ENCODE results near the gene IRF2.

IRF2 gene

DNA sequence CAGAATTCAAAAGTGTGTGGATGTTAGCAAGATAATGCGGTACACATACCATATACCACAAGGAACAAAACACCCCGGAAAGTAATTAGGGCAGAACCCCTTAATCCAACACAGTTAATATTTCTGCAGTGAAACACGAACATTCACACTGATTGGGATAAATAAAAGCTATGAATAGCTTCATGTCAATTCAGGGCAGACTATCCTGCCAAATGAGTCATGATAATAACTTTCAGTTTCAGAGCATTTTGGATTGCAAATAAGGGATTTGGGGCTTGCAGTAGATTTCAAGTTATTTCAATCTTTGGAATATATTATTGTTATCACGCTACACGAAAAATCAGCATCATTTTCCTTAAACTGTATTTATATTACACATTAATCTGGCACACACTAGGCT, 24.3 kb downstream of the IRF2 start:
- no peak for DNase-seq

DNA sequence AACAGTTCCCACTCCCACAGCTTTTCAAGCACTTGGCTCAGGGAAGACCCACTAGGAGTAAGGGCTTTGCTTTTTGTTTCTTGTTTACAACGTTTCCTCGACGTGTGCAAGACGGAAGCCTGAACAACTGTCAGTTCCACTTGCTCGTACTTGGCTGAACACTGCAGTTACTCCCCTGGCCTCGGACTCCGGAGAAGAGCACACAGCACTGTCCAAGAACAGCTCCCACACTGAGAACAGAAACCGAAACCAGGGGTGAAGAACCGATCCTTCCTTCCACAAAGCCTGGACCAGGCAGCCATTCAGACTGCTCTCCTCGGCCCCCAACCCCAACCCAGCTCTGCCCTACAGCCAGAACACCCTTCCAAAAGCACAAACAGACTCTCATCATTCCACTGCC, 25.5 kb downstream of the IRF2 start:
- no peak for DNase-seq

DNA sequence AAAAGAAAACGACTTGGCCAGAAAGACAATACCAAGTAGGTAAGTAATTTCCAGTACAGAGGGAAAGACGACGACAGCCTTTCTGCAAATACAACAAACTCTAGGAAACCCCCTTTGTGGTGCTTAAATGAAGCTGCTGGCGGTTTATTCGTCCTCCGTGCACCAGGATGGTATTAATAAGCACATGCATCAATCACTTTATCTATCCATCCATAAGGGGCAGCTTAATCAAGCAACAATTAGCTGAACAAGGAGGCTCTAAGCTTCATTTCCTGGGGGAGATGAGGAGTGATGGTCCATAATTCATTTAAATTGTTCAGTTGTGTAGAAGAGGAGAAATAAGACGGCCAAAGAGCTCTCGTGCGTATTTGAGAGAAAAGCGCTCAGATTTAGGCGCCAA, 26.2 kb downstream of the IRF2 start:
- no peak for DNase-seq

DNA sequence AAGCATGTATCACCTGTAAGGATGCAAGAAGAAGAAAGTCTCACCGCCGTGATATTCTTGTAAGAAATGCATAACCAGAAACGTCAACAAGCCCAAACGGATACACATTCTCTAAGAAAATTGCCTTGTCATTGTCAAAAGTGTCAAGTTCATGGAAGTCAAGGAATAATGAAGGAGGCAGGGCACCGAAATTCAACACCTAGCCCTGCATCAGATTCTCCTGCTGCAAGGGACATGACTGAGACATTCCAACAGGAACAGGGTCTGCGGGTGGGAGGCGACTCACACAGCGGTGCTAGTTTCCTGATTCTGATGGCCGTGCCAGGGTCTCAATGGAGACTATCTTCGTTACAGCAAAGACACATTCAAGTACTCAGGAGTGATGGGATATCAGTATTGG, 26.7 kb downstream of the IRF2 start:
- DNase-seq, result no peak

DNA sequence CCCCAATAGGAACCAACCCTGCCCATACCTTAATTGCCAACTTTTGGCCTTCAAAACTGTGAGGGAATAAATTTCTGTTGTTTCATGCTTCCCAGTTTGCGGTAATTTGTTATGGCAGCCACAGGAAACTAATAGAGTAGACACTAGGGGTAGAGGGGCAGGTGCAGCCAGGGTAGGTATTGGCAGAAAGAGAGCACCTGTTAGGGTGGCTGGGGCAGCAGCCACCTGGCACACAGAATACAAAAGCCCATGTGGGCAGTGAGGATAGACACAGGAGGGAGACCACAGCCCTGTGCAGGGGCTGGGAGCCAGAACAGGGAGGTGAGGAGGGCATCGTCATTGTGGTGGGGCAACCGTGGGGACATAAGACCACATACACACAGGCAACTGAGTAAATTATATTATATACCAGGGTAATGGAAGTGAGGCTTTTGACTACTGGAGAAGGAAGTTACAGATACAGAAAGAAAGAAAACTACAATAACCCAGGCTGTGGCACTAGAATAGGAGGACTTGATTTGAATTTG, 28.2 kb downstream of the IRF2 start:
- DNase-seq, result peak; percentile 3

DNA sequence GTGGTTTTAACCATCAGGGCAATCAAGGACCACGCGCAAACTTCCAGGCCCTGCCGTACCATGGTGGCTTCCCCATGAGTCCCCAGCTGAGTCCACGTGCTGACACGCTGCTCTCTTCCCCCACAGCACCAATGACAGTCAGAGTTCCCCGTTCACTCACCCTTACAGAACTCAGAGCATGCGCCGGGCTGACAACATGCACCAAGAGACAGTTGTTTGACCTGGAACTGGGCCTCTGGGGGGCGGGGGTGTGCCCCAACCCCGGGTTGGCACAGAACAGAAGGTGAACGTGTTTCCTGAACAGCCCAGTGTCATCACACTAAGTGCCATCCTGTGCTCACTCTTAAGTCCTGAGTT, 29.4 kb downstream of the IRF2 start:
- DNase-seq, result no peak

DNA sequence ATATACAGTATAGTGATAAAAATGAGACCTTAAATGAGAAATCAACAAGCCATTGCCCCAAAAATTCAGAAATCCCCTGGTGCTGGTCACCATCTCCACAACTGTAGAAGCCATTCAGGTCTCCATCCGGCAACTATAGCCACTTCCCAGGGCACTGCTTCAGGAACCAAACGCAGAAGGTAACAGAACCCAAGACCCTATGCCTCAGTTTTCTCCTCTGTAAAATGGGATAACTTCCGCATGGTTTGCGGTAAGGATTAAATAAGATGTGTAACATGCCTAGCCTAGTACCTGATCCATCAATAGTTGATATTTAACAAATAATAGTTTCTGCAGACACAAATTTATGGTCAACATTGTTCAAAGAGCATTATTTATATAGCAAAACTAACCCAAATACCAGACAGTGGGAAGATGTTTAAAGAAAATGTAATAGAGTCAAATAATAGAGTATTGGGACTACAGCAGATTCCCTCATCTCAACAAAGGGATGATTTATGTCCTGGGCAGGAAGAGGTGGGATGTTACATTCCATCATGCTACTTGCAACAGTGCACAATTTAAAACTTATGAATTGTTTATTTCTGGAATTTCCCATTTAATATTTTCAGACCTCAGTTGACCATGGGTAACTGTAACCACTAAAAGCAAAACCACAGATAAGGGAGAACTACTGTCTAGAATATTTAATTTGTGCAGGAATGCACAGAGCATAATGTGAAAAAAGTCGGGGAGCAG, 30.0 kb downstream of the IRF2 start:
- no peak for DNase-seq

DNA sequence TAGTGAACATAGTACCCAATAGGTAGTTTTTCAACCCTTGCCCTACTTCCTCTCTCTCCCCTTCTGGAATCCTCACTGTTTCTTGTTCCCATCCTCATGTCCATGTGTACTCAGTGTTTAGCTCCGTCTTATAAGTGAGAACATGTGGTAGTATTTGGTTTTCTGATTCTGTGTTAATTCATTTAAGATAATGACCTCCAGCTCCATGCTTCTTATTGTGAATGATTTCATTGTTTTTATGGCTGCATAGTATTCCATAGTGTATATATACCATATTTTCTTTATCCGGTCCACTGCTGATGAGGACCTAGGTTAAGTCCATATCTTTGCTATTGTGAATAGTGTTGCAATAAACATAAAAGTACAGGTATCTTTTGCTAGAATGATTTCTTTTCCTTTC, 31.0 kb downstream of the IRF2 start:
- DNase-seq, result no peak

DNA sequence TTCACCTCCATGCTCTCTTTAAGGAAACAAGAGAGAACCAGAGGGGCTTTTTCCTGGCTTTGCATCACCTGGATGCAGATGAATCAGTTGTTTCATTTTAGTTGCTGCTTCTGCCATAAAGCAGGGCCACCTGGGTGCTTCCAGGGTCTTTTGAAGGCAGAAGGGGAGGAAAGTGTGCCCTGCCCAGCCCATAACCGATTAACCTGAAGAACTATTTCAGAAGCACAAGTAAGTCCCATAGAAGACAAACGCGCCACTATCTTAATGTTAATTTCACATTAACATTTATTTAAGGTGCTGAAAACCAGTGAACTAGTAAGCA, 32.1 kb downstream of the IRF2 start:
- no peak for DNase-seq

DNA sequence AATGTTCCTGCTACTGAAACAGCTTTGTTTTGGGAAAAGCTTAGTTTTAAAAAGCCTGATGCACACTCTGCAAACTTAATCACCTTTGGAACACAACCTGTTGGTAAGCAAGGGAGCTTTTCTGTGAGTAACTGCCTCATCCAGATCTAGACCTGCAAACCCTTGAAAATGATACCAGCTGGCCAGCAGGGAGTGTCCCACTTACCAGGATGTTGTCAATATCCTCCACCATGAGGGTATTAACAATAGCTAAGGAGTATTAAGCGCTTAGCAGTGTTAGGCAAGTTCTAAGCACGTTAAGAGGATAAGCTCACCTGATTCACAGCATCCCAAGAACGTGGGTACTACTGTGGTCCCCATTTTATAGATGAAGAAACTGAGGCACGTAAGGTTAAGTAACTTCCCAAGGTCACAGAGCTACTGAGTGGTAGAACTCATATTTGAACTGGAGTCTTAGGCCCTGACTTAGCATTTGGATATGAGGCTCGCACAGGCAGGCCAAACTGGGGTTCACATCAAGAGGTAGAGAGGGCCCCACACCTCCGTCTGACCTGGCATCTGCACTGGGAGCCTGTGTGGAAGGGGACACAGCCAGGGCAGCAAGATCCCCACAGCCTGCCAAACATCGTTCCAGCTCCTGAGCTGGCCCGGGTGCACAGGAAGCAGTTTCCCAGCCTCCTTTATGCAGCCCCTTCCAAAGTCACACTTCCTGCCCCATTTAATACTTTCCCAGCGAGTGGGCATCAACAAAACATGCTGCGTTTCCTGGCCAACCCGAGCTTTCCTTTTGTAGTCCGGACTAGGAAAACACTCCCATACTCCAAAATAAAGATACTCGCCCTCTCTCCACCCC, 32.7 kb downstream of the IRF2 start:
- no peak for DNase-seq

DNA sequence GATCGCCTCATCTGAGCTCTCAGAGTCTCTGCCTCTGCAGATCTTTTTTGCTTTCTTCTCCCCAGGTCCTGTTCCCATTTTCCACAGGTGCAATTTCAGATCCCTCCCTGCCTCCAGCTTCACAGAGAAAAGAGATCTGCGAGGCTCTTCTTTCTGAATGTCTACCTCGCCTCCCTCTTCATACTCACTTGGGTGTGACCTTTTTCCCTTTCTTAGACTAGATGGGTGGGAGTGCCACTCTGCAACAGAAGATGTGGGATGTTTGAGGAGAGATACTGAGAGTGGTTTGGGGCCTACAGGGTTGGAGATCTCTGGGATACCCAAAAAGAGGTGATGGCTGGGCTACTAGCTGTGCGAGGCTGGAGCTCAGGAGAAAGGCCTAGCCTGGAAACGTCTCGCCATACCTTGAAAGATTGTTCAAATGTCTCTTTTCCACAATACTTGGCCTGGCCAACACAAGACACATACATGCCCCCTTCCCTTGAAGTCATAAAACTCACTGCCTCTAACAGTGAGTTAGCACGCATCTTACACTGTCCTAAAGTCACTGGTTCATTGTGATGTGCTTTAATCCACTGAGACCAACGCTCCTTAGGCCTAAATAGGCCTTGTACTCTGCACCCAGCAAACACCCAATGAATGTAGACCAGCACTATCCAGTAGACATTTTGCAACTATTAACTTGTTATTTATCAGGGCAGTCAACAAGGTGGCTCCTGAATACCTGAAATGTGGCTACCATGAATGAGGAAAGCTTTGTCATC, 33.6 kb downstream of the IRF2 start:
- DNase-seq, result no peak

DNA sequence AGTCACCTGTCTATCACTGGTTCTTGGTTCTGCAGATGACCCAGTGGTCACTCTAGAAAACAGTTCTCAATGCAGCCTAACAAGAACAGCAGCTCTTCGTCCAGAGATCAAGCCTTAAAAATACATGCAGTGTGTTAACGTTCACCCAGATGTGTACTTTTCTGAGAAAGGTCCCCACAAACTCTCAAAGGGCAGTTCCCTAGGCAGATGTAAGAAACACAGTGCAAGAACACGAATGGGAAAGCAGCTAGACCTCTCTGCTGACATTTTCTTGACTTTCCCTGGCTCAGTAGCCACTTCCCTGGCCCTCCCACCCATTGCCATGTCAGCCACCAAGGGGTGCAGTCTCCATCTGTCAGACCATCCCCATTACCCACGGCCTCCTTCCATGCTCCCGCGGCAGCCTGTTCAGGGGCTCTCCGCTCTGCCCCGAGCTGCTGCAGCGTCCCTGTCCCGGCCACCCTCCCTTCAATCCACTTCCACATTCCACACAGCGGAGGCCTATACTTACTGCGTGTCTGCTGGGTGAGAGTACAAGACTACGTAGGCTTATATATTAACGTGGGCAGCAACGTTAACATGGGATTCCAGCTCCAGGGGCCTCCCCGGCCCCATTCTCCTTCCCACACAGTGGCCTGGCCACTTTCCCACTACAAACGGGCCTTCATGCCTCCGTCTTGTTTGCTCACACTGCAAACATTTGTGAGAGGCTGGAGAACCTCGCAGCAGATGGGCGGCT, 34.3 kb downstream of the IRF2 start:
- DNase-seq, result no peak

DNA sequence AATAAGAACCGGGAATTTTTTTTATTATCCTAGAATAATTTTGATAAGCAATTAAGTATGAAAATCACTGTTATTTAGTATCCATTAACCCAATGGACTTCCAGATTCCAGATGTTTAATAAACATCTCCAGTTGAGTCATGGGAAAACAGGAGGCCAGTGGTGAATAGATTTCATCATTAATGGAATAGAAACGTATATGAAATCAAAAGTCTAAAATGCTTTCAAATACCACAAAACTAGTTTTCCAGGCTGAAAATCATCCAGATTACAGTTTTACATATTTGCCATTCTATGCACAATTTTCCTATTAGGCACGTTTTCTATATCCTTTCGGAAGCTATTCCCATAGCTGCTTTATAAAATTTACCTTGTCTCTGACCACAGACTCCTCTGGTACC, 35.0 kb downstream of the IRF2 start:
- no peak for DNase-seq

DNA sequence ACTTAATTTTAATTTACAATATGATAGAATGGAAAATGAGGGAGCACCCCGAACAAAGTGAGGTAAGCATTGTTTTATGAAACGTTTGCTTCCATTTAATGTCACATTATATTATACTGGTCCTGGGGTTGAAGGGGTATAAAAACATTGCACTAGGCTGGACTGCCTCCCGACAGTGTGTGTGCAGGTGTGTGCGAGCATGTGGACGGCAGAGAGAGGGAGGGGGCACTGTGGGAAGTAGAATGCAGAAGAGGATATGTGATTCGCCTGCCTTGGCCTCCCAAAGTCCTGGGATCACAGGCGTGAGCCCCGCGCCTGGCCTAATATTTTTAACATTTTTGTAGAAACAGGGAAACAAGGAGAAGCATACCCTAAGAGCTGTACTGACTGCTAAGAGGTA, 36.0 kb downstream of the IRF2 start:
- peak; percentile 61 for DNase-seq

DNA sequence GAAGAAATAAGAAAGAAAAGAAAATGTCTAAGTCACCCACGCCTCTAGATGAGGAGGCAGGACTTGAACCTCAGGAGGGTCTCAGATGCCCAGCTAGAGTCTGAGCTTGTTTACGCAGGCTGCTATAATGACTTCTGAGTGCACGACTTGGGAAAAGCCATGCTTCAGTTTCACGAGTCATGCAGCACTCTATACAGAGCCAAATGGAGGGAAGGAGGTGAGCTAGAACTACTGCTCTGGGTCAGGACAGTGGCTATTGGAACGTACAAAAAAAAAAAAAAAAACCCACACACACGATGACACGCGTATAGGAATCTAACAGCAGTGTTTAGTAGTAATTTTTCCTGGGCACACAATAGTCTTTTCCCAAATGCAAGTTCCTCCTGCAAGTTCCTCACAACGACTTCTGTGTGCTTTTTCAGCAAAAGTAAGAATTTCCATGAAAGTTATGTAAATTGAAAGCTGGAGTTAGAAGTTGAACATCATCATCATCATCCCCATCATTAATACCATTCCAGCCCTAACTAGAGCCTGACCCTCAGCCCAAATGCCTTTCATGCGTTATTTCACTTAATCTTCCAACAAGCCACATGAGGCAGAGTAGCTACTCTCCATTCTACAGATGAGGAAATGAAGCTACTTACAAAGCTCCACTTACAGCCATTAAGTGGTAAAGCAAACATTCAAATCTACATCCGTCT, 36.6 kb downstream of the IRF2 start:
- DNase-seq, result peak; percentile 70

DNA sequence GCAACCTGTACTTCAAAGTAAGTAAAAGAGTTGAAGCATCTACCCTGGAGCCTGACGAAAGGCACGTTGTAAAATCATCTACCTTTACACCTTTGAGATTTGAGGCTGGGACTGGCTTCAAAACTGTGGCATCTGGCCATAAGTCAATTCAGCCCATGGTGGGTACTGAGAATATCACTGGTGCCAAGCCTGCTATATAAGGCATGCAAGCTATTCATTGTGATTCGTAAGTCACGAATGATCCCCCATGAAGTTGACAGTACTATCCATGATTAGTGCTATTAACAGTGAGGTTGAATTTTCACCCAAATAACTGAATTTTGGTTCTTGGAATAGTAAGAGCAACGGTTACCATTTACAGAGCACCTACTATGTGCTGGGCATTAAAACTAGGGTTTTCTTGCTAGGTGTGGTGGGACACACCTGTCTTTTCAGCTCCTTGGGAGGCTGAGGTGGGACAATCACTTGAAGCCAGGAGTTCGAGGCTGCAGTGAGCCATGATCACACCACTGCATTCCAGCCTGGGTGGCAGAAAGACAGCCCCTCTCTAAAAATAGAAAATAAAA, 39.8 kb downstream of the IRF2 start:
- no peak for DNase-seq

DNA sequence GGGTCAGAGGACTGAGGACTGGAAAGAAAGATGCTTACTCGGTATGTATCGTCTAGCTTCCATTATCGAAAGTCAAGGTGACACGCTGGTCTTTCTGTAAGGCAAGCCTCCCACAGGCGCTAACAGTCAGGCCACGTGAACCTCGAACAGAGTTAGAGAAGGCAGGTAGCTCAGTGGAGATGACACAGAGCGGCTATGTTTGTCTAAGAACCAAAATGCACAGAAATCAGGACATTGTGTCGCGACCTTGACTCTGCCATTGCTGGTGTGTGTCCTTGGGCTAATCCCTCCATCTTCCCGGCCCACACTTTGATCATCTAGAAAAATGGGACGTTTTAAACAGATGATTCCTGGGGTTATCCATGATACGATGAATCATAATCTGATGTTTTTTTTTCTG, 40.3 kb downstream of the IRF2 start:
- DNase-seq, result no peak

DNA sequence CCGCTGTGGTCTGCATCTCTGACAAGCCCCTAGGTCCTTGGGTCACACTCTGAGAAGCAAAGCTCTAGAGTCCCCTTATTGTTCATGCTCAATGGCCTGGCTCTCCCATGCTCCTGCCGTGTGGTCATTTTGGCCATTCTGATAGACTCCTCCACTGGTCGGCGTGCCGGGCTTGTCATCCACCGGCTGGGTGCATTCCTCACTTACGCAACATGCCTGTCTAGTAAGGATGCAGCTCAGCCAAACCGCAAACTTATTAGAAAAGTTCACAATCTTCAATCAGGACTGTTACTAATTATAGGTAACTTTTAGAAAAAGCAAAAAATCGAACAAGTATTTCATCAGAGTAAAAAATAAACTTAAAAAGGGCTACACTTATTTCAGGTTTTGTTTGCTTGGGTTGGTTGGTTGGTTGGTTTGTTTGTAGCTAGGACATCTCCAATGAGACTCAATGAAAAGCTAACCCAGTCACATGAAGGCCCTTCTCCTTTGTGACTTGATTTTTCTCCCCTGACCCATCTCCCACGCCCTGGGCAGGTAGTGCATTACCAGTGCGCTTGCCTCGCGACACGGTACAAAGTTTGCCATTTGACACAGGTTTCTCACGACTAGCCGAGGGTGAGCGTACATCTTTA, 41.0 kb downstream of the IRF2 start:
- no peak for DNase-seq

DNA sequence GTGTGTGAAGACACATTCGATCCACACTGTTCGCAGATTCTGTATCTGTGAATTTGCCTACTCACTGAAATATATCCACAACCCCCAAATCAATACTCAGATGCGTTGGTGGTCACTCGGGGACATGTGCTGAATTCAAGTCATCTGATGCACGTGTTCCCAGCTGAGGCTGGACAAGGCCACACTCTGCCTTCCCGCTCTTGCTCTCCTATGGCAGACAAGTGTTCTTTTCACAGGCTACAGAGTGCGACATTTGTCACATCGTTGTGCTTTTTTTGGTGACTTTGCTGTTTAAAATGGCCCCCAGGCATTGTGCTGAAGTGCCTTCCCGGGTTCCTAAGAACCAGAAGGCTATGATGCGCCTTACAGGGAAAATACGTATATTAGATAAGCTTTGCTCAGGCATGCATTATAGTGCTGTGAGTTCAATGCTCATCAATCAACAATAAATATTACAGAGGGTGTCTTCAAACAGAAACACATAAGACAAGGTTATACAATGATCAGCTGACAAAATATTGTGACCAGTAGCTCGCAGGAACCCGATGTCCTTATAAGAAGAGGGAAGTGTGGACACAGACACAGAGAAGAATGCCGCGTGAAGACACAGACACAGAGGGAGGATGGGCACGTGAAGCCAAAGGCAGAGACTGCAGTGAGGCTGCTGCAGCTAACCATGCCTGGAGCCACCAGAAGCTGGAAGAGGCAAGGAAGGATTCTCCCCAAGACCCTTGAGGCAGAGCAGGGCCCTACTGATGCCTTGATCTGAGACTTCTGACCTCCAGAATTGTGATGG, 42.0 kb downstream of the IRF2 start:
- no peak for DNase-seq

DNA sequence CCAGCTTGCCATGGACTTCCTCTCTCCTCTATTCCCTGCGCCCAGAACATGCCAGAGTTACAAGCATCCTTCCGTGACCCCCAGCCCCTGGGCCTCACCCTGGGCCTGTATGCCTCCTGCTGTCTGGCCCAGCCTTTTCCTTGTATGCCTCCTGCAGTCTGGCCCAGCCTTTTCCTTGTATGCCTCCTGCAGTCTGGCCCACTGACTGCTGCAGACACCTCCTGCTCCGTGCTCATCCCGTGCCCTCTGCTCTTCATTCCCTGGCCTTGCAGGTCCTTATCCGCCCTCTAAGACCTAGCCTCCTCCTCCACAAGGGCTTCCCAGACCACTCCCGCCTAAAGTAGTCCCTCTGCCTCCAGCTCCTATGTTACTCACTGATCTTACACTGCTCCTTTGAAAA, 44.2 kb downstream of the IRF2 start:
- DNase-seq, result no peak

DNA sequence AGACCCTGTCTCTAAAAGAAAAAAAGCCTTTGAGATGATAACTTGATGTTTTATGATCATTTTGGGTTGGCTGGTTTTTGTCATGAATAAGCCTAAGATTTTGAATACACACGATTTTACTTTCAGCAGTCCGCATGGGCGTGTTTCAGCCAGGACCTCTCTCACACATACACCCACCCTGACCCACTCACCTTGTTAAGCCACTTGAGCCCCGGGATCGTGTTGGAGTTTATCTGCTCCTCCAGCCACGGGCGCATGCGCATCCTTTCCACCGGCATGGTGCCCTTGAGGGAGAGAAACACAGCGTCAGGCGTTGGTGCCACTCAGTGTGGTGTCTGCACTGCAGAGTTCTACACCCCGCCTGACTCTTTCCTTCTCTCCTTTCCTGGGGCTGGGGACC, 45.6 kb downstream of the IRF2 start:
- no peak for DNase-seq
